ENCODE results near the gene HIPK2.

Gene HIPK2

GRCh38 chr7:139687211-139687954 is 90.4 kb downstream of the HIPK2 start:
- H3K27me3 ChIP-seq: no peaks in the 10 kb centered on the region
- H3K4me1 ChIP-seq: peaks cover 7% of the 10 kb centered on the region
- DNase-seq: no peak
- no peak overlapping the region for H3K4me3 ChIP-seq (ENCODE audit: low read depth, low read length)
- H3K36me3 ChIP-seq: no peaks in the 10 kb centered on the region
- no peak for TF ChIP-seq CTCF (IDR thresholded peaks at IDR 0.05; ENCODE audit: low read depth, low read length)
- peaks cover 2% of the 10 kb centered on the region; the same call in 1 of the 2 replicates for H3K9me3 ChIP-seq

- DNase-seq: no peak
- Histone ChIP-seq H3K36me3 (no peaks in the 10 kb centered on the region), H3K4me3 (ENCODE audit: low read depth, low read length) (no peak overlapping the region), H3K9me3 (peaks cover 2% of the 10 kb centered on the region; the same call in 1 of the 2 replicates), H3K4me1 (no peaks in the 10 kb centered on the region), H3K27me3 (no peaks in the 10 kb centered on the region)
- no peak for TF ChIP-seq CTCF (IDR thresholded peaks at IDR 0.05; ENCODE audit: low read depth, low read length)
Measured at GRCh38 chr7:139683137-139683921, 94.5 kb downstream of the HIPK2 start.

DNA sequence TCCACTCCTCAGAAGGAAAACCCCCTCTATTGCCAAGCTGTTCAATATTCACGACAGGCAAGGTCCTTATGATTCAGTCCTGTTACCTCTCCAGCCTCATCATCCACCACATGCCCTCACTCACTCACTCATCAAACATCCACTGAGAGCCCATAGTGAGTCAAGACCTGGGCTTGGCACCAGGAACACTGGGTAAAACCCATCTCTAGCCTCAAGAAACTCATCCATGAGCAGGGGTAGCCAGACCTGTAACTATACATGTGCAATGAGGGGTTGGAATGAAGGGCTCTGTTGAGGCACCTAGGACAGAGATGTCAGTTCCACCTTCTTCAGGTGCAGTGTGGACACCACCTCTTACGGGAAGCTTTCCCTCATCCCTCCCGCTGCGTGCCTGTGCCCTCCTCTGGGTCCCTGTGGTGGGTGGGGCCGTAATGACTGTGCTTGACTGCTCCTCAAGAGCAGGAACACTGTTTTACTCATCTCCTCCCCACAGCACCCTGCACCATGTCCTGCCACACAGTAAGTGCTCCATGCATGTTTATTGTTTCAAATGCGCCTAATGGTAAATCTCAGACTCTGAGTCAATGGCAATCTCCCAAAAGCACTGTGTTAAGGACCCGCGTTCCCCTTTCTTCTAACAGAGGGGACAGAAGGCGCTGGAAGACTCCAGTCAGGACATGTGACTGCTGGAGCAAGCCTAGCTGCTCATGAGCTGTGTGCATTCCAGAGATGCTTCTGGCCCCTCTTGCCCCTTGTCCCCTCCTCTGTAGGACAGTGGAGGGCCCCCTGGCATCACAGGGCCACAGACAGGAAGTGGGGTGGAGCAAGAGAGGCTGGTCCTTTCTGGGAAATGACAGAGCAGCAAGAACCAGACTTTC is 95.4 kb downstream of the HIPK2 start:
- H3K4me3 ChIP-seq (ENCODE audit: low read depth, low read length): no peak overlapping the region
- H3K36me3 ChIP-seq: no peaks in the 10 kb centered on the region
- no peak for TF ChIP-seq CTCF (IDR thresholded peaks at IDR 0.05; ENCODE audit: low read depth, low read length)
- peaks cover 2% of the 10 kb centered on the region; the same call in 1 of the 2 replicates for H3K9me3 ChIP-seq
- H3K4me1 ChIP-seq: no peaks in the 10 kb centered on the region
- no peak for DNase-seq
- no peaks in the 10 kb centered on the region for H3K27me3 ChIP-seq

DNA sequence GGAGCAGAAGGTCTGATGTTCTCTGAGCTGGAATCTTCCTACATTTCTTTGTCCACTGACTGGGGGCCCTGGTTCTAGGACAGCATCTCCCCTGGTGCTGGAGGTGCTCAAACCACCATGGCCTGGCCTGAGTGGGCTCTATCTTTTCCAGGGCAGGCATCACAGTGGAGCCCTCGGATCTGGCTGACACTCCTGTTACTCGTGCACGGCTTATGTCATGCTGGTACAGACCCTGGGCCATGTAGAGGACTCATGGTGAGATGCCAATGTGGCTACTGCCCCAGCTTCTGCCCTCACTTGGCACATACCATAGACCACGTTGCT is 96.0 kb downstream of the HIPK2 start:
- no peak for DNase-seq
- TF ChIP-seq CTCF (IDR thresholded peaks at IDR 0.05; ENCODE audit: low read depth, low read length): no peak
- Histone ChIP-seq H3K4me3 (ENCODE audit: low read depth, low read length) (no peak overlapping the region), H3K4me1 (no peaks in the 10 kb centered on the region), H3K9me3 (peaks cover 2% of the 10 kb centered on the region; the same call in 1 of the 2 replicates), H3K27me3 (no peaks in the 10 kb centered on the region), H3K36me3 (no peaks in the 10 kb centered on the region)

- no peak for DNase-seq
- Histone ChIP-seq H3K27me3 (no peaks in the 10 kb centered on the region), H3K36me3 (no peaks in the 10 kb centered on the region), H3K9me3 (peaks cover 2% of the 10 kb centered on the region; the same call in 1 of the 2 replicates), H3K4me1 (no peaks in the 10 kb centered on the region), H3K4me3 (ENCODE audit: low read depth, low read length) (no peak overlapping the region)
- no peak for TF ChIP-seq CTCF (IDR thresholded peaks at IDR 0.05; ENCODE audit: low read depth, low read length)
Measured at GRCh38 chr7:139681463-139681755, 96.4 kb downstream of the HIPK2 start.

Data from BE2C (cell line).